ENCODE measurements around the gene MRTFB.

MRTFB gene

DNA sequence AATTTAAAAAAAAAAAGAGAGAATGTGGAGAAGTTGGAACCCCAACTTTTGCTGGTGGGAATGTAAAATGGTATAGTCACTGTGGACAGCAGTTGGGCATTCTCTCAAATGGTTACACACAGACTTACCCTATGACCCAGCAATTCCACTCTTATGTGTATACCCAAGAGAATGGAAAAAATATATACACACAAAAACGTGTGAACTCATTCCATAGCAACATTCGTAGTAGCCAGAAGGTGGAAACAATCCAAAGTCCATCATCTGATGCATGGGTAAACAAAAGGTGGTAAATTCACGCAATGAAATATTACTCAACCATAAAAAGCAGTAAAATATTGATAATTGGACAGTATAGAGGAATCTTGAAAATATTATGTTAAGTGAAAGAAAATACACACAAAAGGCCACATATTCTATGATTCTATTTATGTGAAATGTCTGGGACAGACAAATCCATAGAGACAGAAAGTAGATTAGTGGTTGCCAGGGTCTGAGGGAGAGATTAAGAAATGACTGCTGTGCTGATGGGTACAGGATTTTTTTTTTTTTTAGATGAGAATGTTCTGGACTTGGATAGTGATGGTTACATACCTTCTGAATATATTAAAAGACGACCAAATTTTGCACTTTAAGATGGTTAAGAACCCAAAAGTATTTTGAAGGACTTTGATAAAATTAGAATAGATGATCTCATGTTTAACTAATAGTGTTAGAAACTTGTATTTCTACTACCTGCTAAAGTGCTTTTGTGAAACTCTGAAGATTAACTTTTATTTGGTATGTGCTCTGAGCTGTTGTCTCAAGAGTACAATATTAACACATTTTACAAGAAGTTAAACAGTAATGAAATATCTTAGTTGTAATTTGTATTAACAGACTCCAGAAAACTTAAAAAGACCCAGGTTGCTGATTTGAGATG, 60.9 kb downstream of the MRTFB start:
- no peak for DNase-seq (ENCODE audit: low spot score)

DNA sequence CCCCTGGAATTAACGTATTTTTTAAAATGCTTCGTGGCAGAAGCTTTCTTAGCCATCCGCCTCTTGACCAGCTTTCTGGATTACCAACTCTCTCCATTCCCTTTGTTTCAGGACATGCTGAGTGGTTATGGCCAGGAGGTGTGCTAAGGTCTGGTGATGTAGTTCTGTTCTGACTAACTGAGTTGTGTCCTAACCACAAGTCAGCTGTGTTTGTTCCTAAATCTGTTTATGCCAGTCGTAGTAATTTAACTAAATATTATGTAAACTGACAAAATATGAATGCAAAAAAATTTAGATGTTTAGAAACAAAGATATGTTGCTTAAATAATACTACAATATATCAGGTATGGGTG, 61.6 kb downstream of the MRTFB start:
- DNase-seq (ENCODE audit: low spot score), result no peak

DNA sequence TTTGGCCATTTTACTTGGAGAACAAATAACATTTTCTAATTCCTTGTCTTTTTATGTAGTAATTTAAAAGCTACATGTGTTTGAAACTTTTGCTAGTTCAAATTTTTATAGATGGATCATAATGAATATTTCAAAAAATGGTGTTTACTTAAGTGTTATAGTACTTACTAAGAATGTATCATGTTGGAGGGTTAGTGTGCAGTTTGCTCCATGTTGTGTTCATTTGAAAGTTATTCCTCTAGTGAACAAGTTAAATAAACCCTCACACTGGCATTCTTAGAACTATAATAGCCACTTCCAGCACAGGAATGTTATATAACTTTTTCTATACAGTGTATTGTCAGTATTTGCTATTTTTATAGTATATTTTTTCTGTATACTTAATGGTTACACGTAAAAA, 62.8 kb downstream of the MRTFB start:
- no peak for DNase-seq (ENCODE audit: low spot score)

DNA sequence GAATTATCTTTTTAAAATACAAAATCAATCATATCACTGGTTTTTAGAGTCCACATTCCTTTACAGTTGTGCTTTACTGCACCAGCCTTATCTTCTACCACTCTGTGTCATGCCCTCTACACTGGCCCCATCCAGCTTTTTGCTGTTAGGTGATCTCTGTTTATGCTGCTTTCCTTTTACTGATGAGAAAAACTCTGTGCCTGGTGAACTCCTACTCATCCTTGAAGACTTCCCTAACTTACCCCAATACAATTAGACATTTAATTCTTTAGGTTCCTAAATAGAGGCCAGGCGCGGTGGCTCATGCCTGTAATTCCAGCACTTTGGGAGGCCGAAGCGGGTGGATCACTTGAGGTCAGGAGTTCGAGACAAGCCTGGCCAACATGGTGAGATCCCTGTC, 64.6 kb downstream of the MRTFB start:
- no peak for DNase-seq (ENCODE audit: low spot score)

DNA sequence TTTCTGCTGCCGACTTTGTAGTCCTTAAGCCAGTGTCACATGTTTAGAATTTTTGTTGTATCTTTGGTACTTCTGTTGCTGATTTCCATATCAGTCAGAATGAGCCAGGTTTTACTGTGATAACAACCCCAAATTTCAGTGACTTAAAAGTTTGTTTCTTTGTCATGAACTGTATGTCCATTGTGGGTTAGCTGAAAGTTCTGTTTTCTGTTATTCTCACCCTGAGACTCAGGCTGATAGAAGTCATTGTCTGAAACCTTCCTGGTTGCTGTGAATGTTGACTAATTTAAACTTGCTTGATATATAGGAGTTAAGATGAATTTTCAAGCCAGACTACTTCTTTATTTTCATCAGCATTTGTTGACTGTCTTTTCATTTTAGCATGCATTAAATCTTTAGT, 68.8 kb downstream of the MRTFB start:
- DNase-seq (ENCODE audit: low spot score), result no peak

DNA sequence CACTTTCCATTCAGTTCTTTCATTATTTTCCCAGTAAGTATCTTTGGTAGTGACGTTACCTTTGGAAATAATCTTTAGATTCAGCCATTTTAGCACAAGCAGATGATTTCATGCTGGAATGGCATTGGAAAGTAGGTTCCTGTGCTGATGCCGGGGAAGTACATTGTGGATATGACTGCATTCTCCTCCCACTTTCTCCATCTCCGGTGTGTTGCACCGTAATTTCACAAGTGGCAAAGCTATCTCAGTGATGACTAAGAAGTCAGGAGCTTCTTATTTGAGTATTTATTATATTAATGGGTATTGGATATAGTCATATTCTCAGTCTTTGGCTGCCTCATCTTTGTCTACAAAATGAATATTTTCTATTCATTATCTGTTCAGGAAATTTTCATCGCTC, 69.8 kb downstream of the MRTFB start:
- no peak for DNase-seq (ENCODE audit: low spot score)

DNA sequence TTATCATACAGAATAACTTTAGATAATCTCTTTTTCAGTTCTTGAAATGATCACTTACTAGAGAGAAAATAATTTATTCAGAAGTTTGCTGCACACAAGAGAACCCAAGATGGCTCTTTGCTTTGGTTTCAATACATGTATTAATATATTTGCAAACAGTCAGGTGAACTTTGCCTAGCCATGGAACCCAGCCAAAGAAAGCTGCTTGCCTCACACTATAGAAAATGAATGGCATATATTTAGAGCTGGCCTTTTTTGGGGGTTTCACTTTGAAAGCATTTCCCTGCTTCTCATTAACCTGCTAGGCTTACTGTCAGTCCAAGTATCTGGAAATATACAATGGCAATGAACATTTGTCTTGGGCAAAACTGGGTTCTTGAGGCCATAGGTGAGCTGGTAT, 75.3 kb downstream of the MRTFB start:
- DNase-seq (ENCODE audit: low spot score), result no peak

DNA sequence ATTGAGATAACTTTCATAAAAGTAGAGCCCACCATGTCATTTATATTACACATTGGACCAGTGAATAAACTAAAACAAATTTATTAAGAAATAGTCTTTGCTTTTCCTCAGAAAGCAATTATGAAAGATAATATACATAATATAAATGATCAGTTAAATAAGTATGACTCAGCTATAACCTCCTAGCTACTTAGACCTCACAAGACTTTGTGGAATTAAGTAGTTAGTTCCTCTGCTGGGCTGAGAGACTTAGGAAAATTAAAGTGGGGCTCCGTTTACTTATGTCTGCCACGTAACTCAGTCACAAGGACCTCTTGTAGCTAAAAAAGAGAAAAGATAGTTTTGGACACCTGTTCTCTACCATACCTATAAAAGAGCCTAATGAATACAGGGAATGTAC, 76.9 kb downstream of the MRTFB start:
- DNase-seq (ENCODE audit: low spot score), result no peak

DNA sequence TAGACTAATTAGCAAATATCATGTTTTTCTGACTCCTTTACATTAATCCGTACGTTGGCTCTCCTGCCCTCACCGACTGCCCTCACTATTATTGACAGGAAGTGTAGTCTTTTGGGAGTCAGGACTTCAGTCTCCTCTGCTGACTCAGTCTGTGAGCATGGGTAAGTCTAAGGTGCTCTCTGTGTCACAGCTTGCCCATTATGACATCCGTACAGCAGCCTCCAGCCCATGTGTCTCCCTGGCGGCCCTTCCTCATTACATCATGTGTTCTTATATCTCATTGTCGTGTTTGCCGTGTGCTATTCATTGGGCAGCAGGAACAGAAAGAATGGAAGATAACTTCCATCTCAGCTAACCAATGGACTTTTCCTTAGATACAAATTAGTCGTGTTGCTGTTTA, 77.5 kb downstream of the MRTFB start:
- no peak for DNase-seq (ENCODE audit: low spot score)

DNA sequence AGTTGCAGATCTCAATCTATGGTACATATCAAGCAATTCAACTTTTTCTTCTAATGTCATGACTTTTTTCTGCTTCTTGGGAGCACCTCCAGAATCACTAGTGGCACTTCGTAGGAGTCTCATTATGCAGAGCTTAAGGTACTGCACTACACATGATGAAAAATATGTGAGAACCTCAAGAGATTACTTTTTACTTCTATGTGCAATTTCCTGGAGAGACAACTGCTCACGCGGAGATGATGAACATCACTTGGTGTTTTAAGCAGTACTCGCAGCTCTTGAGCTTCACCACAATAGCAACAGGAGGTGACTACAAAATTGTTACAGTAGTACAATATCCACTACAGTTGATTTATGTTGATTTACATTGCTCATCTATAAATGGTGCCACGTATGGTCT, 79.7 kb downstream of the MRTFB start:
- no peak for DNase-seq (ENCODE audit: low spot score)

DNA sequence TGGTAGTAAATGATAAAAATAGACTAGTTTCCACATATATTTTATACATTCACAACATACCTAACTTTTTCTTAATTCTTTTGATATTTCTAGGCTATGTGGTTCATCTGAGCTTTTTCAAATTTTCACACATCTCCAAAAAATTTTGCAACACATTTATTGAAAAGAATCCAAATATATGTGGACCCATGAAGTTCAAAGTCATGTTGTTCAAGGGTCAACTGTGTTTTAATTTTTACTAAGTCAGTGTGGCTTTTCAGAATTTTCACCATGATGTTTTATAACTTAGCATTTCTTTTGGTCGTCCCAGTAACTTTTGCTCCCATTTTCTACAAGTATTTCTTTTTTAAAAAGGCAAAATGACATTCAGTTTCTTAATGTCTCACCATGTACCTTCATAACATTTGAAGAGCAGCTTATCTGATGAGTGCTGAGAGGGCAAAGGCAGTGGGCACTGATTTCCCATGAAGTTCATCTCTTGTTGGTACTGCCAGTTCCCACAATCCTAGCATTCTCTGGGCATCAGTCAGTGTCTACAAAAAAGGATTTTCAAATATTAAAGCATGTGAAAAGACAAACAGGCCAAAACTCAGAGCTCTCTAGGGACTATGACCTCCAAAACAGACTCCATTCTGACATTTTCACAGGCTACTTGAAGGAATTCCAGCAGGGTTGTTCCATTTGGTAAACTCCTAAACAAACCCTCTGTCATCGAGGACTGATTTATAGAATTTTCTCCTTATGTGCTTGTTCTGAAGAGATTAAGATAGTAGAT, 80.3 kb downstream of the MRTFB start:
- no peak for DNase-seq (ENCODE audit: low spot score)

DNA sequence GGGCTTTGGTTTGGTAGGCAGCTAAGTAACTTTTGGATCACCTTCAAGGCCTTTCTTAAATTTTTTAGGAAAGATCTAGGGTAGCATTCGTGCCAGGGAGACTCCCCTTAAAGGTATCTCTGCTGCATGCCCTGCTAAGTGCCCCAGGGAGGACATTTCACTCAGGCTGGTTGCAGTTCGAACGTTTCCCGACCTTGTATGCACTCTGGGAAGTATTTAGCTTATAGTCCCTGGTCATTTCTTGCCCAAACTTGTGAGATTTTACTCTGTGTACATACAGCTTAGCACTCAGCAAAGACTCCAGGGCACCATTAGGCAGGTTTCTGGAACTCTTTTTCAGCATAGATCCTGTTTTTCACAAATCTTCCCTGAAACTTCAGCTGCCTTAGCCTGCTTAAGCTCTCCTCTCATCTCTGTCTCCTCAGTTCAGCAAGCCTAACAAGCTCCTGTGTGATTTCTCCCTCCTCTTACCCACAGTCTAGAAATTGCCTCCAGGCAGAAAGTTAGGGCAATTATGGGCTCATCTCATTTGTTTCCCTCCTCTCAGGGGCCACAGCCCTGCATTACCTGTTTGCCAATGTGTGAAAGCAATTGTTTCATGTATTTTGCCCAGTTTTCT, 84.6 kb downstream of the MRTFB start:
- no peak for DNase-seq (ENCODE audit: low spot score)

DNA sequence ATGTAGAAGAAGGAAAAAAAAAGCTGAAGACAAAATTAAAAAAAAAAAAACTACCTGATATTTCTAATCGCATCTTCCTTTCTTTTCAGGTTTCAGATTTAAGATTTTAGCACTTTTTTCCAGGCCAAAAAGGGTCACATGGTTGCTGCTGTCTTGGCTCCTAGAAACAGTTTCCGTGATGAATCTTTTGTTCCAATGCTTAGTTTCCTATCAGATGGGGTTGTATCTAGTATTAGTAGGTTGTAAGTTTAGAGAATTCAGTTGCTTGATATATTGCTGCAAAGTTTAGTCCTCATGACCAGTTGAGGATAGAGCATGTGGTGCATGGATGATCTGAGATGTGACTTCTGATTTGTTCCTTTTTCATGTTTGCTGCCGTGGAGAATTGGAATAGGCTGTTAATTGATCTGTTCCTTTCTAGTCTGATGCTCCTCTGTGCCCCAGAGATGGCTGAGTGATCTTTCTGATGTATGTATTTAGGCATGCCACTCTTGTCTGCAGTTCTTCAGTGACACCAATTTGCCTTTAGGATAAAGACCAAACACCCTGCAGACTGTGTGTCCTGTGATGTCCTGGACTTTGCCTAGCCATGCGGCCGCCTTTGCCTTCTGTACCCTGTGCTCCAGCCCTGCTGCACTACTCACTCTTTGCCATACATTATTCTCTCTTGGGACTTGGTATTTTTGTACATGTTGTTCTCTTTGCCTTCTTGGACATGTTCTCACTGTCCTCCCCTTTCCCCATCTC, 94.0 kb downstream of the MRTFB start:
- DNase-seq (ENCODE audit: low spot score), result no peak

DNA sequence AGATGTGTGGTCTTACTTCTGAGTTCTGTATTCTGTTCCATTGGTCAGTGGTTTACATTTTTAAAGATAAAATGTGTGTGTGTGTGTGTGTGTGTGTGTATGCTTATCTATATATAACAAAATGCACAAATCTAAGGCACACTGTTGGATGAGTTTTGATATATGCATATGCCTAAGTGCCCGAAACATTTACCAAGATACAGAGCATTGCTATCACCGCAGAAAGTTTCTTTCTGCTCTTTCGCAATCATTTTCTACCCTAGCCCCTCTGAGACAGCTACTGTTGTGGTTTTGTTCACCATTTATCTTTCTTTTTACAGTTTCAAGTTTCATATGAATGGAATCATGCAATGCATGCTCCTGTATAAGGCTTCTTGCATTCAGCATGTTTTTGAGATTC, 97.0 kb downstream of the MRTFB start:
- no peak for DNase-seq (ENCODE audit: low spot score)

DNA sequence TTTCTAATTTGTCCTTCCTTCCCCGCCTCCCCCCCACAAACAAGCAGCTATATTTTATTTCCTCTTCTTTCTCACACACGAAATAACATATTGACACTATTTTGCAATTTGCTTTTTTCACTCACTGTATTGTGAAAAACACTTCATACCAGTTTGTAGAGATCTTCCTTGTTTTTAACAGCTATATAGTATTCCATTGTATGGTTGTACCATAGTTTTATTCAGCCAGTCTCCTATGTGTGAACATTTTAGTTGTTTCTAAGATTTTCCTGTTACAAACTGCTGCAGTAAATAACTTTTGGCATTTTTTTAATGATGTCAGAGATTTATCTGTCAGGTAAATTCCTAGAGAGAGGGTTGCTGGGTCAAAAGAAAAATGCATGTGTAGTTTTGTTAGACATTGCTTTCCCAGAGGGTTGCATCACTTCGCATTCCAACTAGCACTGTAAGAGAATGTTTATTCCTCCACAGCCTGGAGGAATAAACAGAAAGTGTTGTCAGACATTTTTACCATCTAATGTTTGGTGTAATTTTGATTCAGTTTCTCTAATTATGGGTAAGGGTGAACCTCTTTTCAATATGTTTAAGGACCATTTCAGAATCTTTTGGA, 101.2 kb downstream of the MRTFB start:
- DNase-seq (ENCODE audit: low spot score), result no peak

DNA sequence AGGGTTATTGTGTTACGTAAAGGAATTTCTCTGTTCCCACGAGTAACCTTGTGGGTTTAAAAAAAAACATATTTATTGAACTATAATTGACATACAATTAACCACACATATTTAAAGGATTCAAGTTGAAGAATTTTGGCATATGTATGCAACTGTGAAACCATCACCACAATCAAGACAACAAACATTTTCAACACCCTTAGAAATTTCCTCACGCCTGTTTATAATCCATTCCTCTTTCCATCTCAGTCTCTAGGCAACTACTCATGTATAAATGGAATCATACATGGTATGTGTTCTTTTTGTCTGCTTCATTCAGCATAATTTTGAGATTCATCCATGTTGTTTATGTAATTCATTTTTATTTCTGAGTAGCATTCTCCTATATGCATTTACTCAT, 104.0 kb downstream of the MRTFB start:
- DNase-seq (ENCODE audit: low spot score), result no peak

DNA sequence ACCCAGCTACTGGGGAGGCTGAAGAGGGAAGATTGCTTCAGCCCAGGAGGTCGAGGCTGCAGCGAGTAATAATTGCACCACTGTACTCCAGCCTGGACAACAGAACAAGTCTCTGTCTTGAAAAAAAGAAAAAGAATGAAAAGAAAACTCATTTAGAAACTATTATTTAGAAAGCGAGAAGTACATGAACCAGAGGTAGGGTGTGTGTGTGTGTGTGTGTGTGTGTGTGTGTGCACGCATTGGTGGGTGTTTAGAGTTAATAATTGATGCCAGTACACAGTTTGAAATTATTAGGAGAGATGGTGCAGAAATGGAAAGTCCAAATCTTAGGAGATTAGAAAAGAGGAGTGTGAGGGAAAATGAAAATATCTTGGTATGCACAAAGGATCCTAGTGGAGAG, 106.6 kb downstream of the MRTFB start:
- DNase-seq (ENCODE audit: low spot score), result no peak

DNA sequence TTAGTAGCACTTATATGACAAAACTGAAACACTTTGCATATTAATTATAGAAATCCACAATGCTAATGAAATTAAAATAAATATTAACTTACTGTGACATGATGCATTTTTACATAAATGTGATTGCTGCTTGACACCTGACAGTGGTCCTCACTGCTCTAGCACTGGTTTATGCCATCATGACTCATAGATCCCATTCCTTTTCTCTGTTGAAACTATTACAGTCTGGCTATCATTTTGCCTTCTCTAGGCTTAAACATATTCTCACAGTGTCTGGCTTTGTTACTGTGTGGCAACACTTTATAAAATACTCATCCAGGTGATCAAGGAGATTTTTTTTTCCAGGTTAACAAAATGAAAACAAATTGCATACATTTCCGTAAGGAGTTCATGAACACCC, 108.0 kb downstream of the MRTFB start:
- no peak for DNase-seq (ENCODE audit: low spot score)

DNA sequence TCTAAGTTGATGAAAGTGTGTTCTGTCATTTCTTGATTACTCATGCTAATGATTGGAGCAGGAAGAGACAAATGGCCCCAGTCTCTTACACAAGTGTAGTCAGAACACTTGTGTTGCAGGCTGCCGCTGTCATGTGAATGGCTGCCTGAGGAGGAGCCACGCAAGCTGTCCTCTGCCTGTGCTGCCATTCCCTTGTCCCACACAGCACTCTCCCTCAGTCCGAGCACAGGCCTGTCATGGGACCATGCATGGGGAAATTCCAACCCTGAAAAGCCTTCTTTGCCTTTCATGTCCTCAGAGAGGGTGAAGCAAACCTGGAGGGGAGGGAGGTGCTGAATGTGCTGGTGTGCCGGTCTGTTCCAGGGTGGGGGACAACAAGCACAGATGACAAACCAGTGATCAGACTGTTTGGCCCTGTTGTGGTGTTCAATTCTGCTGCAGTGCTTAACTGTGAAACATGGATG, 109.4 kb downstream of the MRTFB start:
- no peak for DNase-seq (ENCODE audit: low spot score)

DNA sequence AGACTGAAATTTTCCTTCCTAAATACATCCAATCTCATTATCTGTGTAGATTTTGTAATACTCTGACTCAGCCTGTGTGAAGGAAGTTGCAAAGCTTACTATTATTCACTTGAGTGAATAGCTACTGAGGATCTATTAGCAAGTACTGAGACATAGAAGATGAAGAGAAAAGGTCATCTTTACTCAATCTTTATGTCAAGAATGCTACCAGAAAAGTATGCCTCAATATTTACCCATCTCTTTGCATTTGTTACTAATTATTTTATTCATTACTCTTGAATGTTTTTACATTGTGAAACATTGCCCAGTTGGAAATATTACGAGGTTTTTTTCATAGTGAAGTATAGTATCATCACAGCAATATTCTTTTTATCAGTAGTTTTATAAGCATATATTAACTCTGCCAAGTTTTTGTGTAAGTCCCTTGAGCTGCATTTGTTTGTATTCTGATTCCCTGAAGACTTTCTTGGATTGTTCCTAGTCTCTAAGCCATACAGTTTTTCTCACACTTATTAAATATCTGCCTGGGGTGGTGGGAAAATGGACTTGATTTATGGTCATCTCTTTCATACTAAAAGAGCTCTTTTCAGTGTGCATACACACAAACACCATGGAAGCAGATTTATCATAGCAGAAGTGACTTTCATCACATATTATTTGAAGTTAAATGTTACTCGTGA, 110.4 kb downstream of the MRTFB start:
- DNase-seq (ENCODE audit: low spot score), result no peak

DNA sequence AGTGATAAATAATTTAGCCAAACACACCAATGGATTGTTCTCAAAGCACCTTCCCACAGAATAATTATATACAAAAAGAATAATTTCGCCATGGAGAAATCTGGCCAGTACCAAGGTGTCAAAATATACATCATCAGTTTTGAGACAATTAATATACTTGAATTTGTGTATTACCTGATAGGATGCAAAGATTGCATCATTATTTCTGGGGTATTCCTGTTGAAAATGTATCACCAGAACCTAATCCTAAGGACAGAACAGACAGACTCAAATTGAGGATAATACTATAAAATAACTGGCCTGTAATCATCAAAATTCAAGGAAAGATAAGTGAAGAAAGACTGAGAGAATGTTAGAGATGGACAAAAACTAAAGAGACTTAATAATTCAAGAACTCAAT, 111.9 kb downstream of the MRTFB start:
- DNase-seq (ENCODE audit: low spot score), result no peak
